ENCODE measurements around the gene INO80E. TPM values are rescaled to one million over a fixed set of nuclear protein-coding genes. Genes with fewer than 3 reads are reported as not detected.
A peak's percentile ranks its signal among the peaks of the same experiment; 100 is the strongest.

The INO80E gene, protein sequence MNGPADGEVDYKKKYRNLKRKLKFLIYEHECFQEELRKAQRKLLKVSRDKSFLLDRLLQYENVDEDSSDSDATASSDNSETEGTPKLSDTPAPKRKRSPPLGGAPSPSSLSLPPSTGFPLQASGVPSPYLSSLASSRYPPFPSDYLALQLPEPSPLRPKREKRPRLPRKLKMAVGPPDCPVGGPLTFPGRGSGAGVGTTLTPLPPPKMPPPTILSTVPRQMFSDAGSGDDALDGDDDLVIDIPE
- total RNA-seq = 14.5 and 16.8 TPM in 2 replicates

DNA sequence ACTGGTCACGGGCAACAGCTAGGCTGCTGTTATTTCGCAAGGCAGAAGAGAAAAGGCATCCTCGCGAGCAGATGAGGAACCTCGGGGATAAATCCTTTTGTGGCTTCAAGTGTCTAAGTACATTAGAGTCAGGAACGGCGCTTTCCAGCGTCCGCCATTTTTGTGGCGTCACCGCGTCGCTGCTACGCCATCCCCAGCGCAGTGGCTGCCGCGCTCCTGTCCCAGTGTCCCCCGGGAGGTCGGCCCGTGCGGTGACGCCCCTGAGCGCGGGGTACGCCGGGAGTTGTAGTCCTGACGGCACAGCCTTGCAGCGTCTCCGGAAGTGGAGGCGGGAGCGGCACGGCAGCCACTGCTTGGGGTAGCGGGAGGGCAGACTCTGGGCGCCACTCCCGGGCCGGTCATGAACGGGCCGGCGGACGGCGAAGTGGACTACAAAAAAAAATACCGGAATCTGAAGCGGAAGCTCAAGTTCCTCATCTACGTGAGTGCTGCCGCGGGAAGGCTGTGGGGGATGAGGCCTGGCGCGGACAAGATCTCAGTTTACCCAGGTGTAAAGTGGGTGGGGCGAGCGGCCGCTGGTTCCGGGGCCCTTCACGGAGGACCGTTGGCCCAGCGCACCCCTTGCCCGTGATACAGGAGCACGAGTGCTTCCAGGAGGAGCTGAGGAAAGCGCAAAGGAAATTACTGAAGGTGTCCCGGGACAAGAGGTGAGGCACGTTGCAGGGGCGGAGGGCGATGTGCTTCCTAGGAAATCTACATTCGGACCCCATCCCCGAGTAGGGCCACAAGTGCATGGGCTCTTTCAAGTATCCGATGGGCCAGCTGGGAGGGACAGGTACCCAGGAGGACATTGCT, at the start of gene INO80E:
Gene INO80E, plus strand, starts transcription at position 331 of the 855 bp plus-strand sequence. Its CDS starts 70 bp downstream, at position 401.
- DNase-seq (ENCODE audit: insufficient read length, low spot score, missing footprints) = peak; percentile 100
- H3K36me3 ChIP-seq (ENCODE audit: insufficient read depth, low read length) = peaks cover 26% of the 10 kb centered on the region
- TF ChIP-seq, protein P1, sequence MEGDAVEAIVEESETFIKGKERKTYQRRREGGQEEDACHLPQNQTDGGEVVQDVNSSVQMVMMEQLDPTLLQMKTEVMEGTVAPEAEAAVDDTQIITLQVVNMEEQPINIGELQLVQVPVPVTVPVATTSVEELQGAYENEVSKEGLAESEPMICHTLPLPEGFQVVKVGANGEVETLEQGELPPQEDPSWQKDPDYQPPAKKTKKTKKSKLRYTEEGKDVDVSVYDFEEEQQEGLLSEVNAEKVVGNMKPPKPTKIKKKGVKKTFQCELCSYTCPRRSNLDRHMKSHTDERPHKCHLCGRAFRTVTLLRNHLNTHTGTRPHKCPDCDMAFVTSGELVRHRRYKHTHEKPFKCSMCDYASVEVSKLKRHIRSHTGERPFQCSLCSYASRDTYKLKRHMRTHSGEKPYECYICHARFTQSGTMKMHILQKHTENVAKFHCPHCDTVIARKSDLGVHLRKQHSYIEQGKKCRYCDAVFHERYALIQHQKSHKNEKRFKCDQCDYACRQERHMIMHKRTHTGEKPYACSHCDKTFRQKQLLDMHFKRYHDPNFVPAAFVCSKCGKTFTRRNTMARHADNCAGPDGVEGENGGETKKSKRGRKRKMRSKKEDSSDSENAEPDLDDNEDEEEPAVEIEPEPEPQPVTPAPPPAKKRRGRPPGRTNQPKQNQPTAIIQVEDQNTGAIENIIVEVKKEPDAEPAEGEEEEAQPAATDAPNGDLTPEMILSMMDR (IDR thresholded peaks at IDR 0.05; ENCODE audit: extremely low read depth, low read depth, low read length) = no peak

DNA sequence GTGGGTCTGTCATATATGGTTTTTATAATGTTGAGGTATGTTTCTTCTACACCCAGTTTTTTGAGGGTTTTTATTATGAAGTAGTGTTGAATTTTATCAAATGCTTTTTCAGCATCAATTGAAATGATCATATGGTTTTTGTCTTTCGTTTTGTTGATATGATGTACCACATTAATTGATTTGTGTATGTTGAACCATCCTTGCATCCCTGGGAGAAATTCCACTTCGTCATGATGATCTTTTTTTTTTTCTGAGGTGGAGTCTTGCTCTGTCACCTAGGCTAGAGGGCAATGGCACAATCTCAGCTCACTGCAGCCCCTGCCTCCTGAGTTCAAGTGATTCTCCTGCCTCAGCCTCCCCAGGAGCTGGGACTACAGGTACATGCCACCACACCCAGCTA, 48.1 kb upstream of the INO80E start:
- Histone ChIP-seq H3K36me3 (ENCODE audit: insufficient read depth, low read length) (no peaks in the 10 kb centered on the region), H3K4me3 (ENCODE audit: insufficient read depth, low read length) (no peak overlapping the region), H3K79me2 (ENCODE audit: insufficient read depth, low read length) (no peaks in the 10 kb centered on the region), H3K4me2 (ENCODE audit: insufficient read depth, low read length) (no peak overlapping the region), H3K4me1 (ENCODE audit: insufficient read depth, low read length) (peaks cover 13% of the 10 kb centered on the region), H4K20me1 (ENCODE audit: insufficient read depth, low read length) (no peaks in the 10 kb centered on the region), H3K27me3 (ENCODE audit: insufficient read depth, low read length) (no peaks in the 10 kb centered on the region), H3K27ac (ENCODE audit: low read depth, low read length) (no peak overlapping the region), H3K9me3 (ENCODE audit: low read depth, low read length) (no peaks in the 10 kb centered on the region), H2AFZ (ENCODE audit: low read length) (no peak overlapping the region)
- no peak for DNase-seq (ENCODE audit: insufficient read length, low spot score, missing footprints)
- TF ChIP-seq, protein P1 (IDR thresholded peaks at IDR 0.05; ENCODE audit: extremely low read depth, low read depth, low read length) = no peak

More for the DNA sequence above, at the start of gene INO80E:
- no peaks in the 10 kb centered on the region for H3K9me3 ChIP-seq (ENCODE audit: low read depth, low read length)
- peaks cover 4% of the 10 kb centered on the region for H4K20me1 ChIP-seq (ENCODE audit: insufficient read depth, low read length)
- peaks cover 11% of the 10 kb centered on the region for H3K79me2 ChIP-seq (ENCODE audit: insufficient read depth, low read length)
- H3K4me3 ChIP-seq (ENCODE audit: insufficient read depth, low read length) = peak within 1 kb of the TSS; percentile 93
- H3K4me1 ChIP-seq (ENCODE audit: insufficient read depth, low read length) = peaks cover 19% of the 10 kb centered on the region
- H3K27me3 ChIP-seq (ENCODE audit: insufficient read depth, low read length) = no peaks in the 10 kb centered on the region
- peak within 1 kb of the TSS; percentile 96 for H3K27ac ChIP-seq (ENCODE audit: low read depth, low read length)
- peak within 1 kb of the TSS; percentile 86 for H2AFZ ChIP-seq (ENCODE audit: low read length)
- peak within 1 kb of the TSS; percentile 98 for H3K4me2 ChIP-seq (ENCODE audit: insufficient read depth, low read length)

DNA sequence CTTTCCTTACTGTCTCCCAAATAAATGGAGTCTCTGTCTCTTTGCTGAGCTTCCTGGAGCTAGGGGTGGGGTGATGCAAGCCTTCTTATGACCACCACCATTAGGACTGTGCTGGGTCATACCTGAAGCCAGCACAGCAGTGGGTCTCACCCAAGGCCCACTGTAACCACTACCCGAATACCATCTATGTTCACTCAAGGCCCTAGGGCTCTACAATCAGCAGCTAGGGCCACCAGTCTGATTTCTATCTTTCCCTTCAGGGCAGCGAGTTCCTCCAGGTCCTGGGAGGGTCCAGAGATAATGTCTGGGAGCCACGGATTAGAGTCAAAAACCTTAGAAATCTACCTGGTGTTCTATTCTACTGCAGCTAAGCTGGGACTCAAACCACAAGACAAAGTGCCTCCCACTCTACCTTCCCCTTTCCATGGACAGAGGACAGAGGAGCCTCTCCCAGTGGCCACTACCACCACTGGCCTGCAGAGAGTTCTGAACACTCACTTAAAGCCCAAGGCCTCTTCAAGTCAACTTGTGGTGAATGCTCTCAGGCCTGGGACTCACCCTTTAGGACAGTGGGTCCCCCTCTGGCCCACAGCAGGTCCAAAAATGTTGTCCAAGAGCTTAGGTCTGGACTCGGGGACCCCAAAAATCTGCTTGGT, 45.1 kb upstream of the INO80E start:
- TF ChIP-seq, protein P1 (IDR thresholded peaks at IDR 0.05; ENCODE audit: extremely low read depth, low read depth, low read length) = no peak
- H3K79me2 ChIP-seq (ENCODE audit: insufficient read depth, low read length) = no peaks in the 10 kb centered on the region
- H2AFZ ChIP-seq (ENCODE audit: low read length) = no peak overlapping the region
- DNase-seq (ENCODE audit: insufficient read length, low spot score, missing footprints) = no peak
- H3K36me3 ChIP-seq (ENCODE audit: insufficient read depth, low read length) = no peaks in the 10 kb centered on the region
- no peak overlapping the region for H3K4me2 ChIP-seq (ENCODE audit: insufficient read depth, low read length)
- no peak overlapping the region for H3K27ac ChIP-seq (ENCODE audit: low read depth, low read length)
- H3K4me3 ChIP-seq (ENCODE audit: insufficient read depth, low read length) = no peak overlapping the region
- H4K20me1 ChIP-seq (ENCODE audit: insufficient read depth, low read length) = no peaks in the 10 kb centered on the region
- H3K9me3 ChIP-seq (ENCODE audit: low read depth, low read length) = no peaks in the 10 kb centered on the region
- H3K27me3 ChIP-seq (ENCODE audit: insufficient read depth, low read length) = no peaks in the 10 kb centered on the region
- no peaks in the 10 kb centered on the region for H3K4me1 ChIP-seq (ENCODE audit: insufficient read depth, low read length)

Measured in osteoblast (primary cell).